ENCODE data around the gene PCMT1.
"Not testable (repeated sequence)": the region's sequence is repeated elsewhere in the genome, so short reads cannot be mapped to it uniquely, and the experiment has no call there.

The PCMT1 gene

GRCh38 chr6:149820506-149820905 lies 71.0 kb downstream of the PCMT1 start:
- no peak for DNase-seq (ENCODE audit: low spot score)

- no peak for DNase-seq (ENCODE audit: low spot score)
Observed at GRCh38 chr6:149821492-149821891, 72.0 kb downstream of the PCMT1 start.

- no peak for DNase-seq (ENCODE audit: low spot score)
Observed at GRCh38 chr6:149823013-149823412, 73.5 kb downstream of the PCMT1 start.

- no peak for DNase-seq (ENCODE audit: low spot score)
Observed at GRCh38 chr6:149825292-149825691, 75.8 kb downstream of the PCMT1 start.

GRCh38 chr6:149830731-149831307 lies 81.3 kb downstream of the PCMT1 start:
- peak; percentile 49 for DNase-seq (ENCODE audit: low spot score)

- DNase-seq (ENCODE audit: low spot score), result no peak
Observed at GRCh38 chr6:149831308-149831820, 81.8 kb downstream of the PCMT1 start.

- DNase-seq (ENCODE audit: low spot score), result no peak
Observed at GRCh38 chr6:149833651-149834050, 84.1 kb downstream of the PCMT1 start.

- DNase-seq (ENCODE audit: low spot score), result peak; percentile 30
Observed at GRCh38 chr6:149834513-149835481, 85.3 kb downstream of the PCMT1 start.

GRCh38 chr6:149840345-149841075 lies 91.0 kb downstream of the PCMT1 start:
- DNase-seq (ENCODE audit: low spot score), result peak; percentile 89

GRCh38 chr6:149842331-149842730 lies 92.8 kb downstream of the PCMT1 start:
- no peak for DNase-seq (ENCODE audit: low spot score)

- no peak for DNase-seq (ENCODE audit: low spot score)
Observed at GRCh38 chr6:149843051-149843633, 93.6 kb downstream of the PCMT1 start.

- not testable (repeated sequence) for DNase-seq (ENCODE audit: low spot score)
Observed at GRCh38 chr6:149844036-149844435, 94.5 kb downstream of the PCMT1 start.

- DNase-seq (ENCODE audit: low spot score), result no peak
Observed at GRCh38 chr6:149844480-149844879, 94.9 kb downstream of the PCMT1 start.

- no peak for DNase-seq (ENCODE audit: low spot score)
Observed at GRCh38 chr6:149845549-149845948, 96.0 kb downstream of the PCMT1 start.

GRCh38 chr6:149846321-149846720 lies 96.8 kb downstream of the PCMT1 start:
- peak; percentile 58 for DNase-seq (ENCODE audit: low spot score)

- DNase-seq (ENCODE audit: low spot score), result no peak
Observed at GRCh38 chr6:149847939-149848267, 98.4 kb downstream of the PCMT1 start.

- not testable (repeated sequence) for DNase-seq (ENCODE audit: low spot score)
Observed at GRCh38 chr6:149848343-149848742, 98.8 kb downstream of the PCMT1 start.

- no peak for DNase-seq (ENCODE audit: low spot score)
Observed at GRCh38 chr6:149851461-149852110, 102.0 kb downstream of the PCMT1 start.

GRCh38 chr6:149852180-149852579 lies 102.6 kb downstream of the PCMT1 start:
- no peak for DNase-seq (ENCODE audit: low spot score)

GRCh38 chr6:149852881-149853280 lies 103.3 kb downstream of the PCMT1 start:
- DNase-seq (ENCODE audit: low spot score), result no peak

- DNase-seq (ENCODE audit: low spot score), result not testable (repeated sequence)
Observed at GRCh38 chr6:149854017-149854416, 104.5 kb downstream of the PCMT1 start.

GRCh38 chr6:149854532-149854931 lies 105.0 kb downstream of the PCMT1 start:
- DNase-seq (ENCODE audit: low spot score), result peak; percentile 26

All from AG08396 (cell line).